GM19351 (cell line): ENCODE data around the gene CAMTA1.

ENCODE experiments used
- ATAC-seq: cut with Tn5 transposase; IDR thresholded peaks from one replicate; pipeline ENCODE4 v1.9.1; 2021; ENCODE audit warnings: mild to moderate bottlenecking, moderate library complexity; ENCODE audit not compliant: unreplicated experiment

Gene CAMTA1

GRCh38 chr1:6967431-6968111 lies 182.3 kb downstream of the CAMTA1 start:
- ATAC-seq, result no peak

- ATAC-seq, result no peak
These were observed 183.9 kb downstream of the CAMTA1 start for GRCh38 chr1:6969106-6969505.

- ATAC-seq, result no peak
These were observed 184.5 kb downstream of the CAMTA1 start for GRCh38 chr1:6969762-6970161.

GRCh38 chr1:6970221-6970620 lies 185.0 kb downstream of the CAMTA1 start:
- ATAC-seq, result no peak

- no peak for ATAC-seq
These were observed 185.8 kb downstream of the CAMTA1 start for GRCh38 chr1:6971048-6971447.

- no peak for ATAC-seq
These were observed 186.4 kb downstream of the CAMTA1 start for GRCh38 chr1:6971699-6972098.

GRCh38 chr1:6972399-6972798 lies 187.1 kb downstream of the CAMTA1 start:
- no peak for ATAC-seq

- no peak for ATAC-seq
These were observed 190.2 kb downstream of the CAMTA1 start for GRCh38 chr1:6975331-6976043.

GRCh38 chr1:6976044-6976375 lies 190.8 kb downstream of the CAMTA1 start:
- no peak for ATAC-seq

GRCh38 chr1:6979003-6979613 lies 193.9 kb downstream of the CAMTA1 start:
- ATAC-seq, result no peak

- ATAC-seq, result no peak
These were observed 196.3 kb downstream of the CAMTA1 start for GRCh38 chr1:6981595-6981994.

GRCh38 chr1:6982443-6982842 lies 197.2 kb downstream of the CAMTA1 start:
- ATAC-seq, result no peak

GRCh38 chr1:6982860-6983259 lies 197.6 kb downstream of the CAMTA1 start:
- ATAC-seq, result no peak

- no peak for ATAC-seq
These were observed 199.3 kb downstream of the CAMTA1 start for GRCh38 chr1:6984536-6984935.

GRCh38 chr1:6984986-6985385 lies 199.7 kb downstream of the CAMTA1 start:
- no peak for ATAC-seq

- ATAC-seq, result no peak
These were observed 200.5 kb downstream of the CAMTA1 start for GRCh38 chr1:6985549-6986276.

- no peak for ATAC-seq
These were observed 201.0 kb downstream of the CAMTA1 start for GRCh38 chr1:6986281-6986680.

GRCh38 chr1:6987940-6988339 lies 202.7 kb downstream of the CAMTA1 start:
- no peak for ATAC-seq

- no peak for ATAC-seq
These were observed 203.5 kb downstream of the CAMTA1 start for GRCh38 chr1:6988796-6989195.

GRCh38 chr1:6989212-6990159 lies 204.2 kb downstream of the CAMTA1 start:
- no peak for ATAC-seq

- ATAC-seq, result no peak
These were observed 206.0 kb downstream of the CAMTA1 start for GRCh38 chr1:6991266-6991665.
